Activated B cell treated with CpG ODN at 0.5 μM for 24 hours (primary cell): Measurements from ENCODE around the gene GPD1. TPM values are rescaled to one million over a fixed set of nuclear protein-coding genes. Genes with fewer than 3 reads are reported as not detected.

ENCODE experiments used
- ATAC-seq: fragments of 200-7000 bp; cut with Tn5 transposase; one replicate; pipeline ENCODE4 v1.10.0; 2021; ENCODE audit warnings: low read depth, mild to moderate bottlenecking, moderate library complexity
- CTCF ChIA-PET: fragments of 350-600 bp; sonication (Branson Sonifier 250); formaldehyde crosslinking; loops from one replicate; lab custom pipeline; 2021; ENCODE audit warnings: antibody characterized with exemption; lab: Charles Lee
- POLR2A ChIA-PET: fragments of 350-600 bp; sonication (Branson Sonifier 250); formaldehyde crosslinking; loops from one replicate; lab custom pipeline; 2021; ENCODE audit warnings: antibody characterized with exemption; lab: Charles Lee
- DNase-seq: peaks from one replicate; pipeline ENCODE4 v3.0.0; 2022
- H3K27ac Mint-ChIP-seq: one replicate; pipeline ENCODE4 v1.8.0; 2020; ENCODE audit warnings: mixed read lengths
- H3K27me3 Mint-ChIP-seq: one replicate; pipeline ENCODE4 v1.8.0; 2021; ENCODE audit warnings: mixed read lengths
- H3K36me3 Mint-ChIP-seq: one replicate; pipeline ENCODE4 v1.8.0; 2021; ENCODE audit warnings: low read depth, mixed read lengths
- H3K4me1 Mint-ChIP-seq: one replicate; pipeline ENCODE4 v1.8.0; 2021; ENCODE audit warnings: mixed read lengths
- H3K4me3 Mint-ChIP-seq: one replicate; pipeline ENCODE4 v1.8.0; 2020; ENCODE audit warnings: mild to moderate bottlenecking, mixed read lengths
- H3K9me3 Mint-ChIP-seq: one replicate; pipeline ENCODE4 v1.8.0; 2020; ENCODE audit warnings: mixed read lengths
- intact Hi-C: fragments of 100-400 bp; cut with micrococcal nuclease; formaldehyde crosslinking; loops from one replicate; pipeline ENCODE4 v1.15.1; 2024
- total RNA-seq: library from RNA; stranded (reverse); gene quantifications from 2 replicates; pipeline ENCODE4 v1.2.3, GENCODE V29; 2022
- TF ChIP-seq, protein P1 (sequence below): fragments of 200-600 bp; IDR thresholded peaks from one replicate; pipeline ENCODE4 v1.8.0; 2022; ENCODE audit warnings: antibody characterized with exemption, mild to moderate bottlenecking

Gene GPD1
- total RNA-seq, 1 donor from 2014 or later = 0.60 TPM

DNA sequence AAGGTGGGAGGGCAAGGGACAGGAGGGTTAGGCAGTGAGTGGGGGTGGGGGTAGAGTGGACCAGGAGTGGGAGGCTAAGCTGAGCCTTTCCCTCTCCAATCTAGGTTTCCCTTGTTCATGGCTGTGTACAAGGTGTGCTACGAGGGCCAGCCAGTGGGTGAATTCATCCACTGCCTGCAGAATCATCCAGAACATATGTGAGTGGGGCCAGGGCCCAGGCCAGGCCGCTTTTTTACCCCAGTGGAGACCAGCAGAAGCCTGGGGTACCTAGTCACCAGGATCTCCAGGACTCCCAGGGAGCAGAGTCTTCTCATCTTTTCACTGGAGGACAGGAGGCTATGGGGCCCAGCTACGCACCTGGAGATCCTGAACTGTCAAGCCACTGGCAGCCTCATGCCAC, 5.5 kb downstream of the GPD1 start:
- peak overlapping the region; percentile 95 for H3K27ac Mint-ChIP-seq
- intact Hi-C loops = no loop called here
- no peaks in the 10 kb centered on the region for H3K27me3 Mint-ChIP-seq
- no peak overlapping the region for H3K4me3 Mint-ChIP-seq
- POLR2A ChIA-PET = interaction anchor here (0.6 to 8.0 kb wide), 5 partner anchors 12 to 281 kb away, joined by 4 to 262 read pairs (median 5); partner anchors contain the start of genes CERS5, NCKAP5L and SMARCD1
- CTCF ChIA-PET = interaction anchor here (1.5 to 4.2 kb wide), 5 partner anchors 20 to 24 kb away, joined by 7 to 48 read pairs (median 25); partner anchors contain the start of gene SMARCD1
- H3K36me3 Mint-ChIP-seq = peaks cover 16% of the 10 kb centered on the region
- TF ChIP-seq, protein P1, sequence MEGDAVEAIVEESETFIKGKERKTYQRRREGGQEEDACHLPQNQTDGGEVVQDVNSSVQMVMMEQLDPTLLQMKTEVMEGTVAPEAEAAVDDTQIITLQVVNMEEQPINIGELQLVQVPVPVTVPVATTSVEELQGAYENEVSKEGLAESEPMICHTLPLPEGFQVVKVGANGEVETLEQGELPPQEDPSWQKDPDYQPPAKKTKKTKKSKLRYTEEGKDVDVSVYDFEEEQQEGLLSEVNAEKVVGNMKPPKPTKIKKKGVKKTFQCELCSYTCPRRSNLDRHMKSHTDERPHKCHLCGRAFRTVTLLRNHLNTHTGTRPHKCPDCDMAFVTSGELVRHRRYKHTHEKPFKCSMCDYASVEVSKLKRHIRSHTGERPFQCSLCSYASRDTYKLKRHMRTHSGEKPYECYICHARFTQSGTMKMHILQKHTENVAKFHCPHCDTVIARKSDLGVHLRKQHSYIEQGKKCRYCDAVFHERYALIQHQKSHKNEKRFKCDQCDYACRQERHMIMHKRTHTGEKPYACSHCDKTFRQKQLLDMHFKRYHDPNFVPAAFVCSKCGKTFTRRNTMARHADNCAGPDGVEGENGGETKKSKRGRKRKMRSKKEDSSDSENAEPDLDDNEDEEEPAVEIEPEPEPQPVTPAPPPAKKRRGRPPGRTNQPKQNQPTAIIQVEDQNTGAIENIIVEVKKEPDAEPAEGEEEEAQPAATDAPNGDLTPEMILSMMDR = no peak
- H3K4me1 Mint-ChIP-seq = peaks cover 53% of the 10 kb centered on the region
- ATAC-seq (no peak), DNase-seq (no peak)
- H3K9me3 Mint-ChIP-seq = no peaks in the 10 kb centered on the region

DNA sequence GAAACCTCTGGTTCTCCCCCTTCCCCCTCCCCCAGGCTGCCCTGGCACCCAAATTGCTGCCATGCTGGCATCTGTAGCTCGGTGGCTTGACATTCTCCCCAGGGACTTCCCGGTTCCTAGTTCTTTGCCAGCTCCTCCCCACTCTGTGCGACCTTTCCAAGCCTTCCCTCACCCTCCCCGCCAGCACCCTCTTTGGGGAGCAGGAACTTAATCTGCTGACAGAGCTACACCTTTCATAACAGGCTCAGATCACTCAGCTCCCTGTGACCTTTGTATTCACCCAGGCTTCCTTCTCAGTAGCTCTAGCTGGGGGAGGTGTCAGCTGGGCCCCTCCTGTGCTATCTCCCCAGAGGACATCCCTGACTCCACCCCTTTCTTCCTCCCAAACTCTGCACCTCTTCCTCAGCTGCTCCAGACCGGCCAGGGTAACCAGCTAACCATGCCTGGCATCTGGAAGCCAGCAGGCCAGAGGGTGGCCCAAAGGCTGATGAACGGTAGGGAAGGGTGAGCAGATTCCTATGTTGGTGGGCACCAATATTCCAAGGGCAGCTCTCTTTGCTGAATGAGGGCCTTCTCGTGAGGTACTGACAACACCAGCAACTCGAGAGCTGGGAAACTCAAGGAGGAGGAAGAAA, 6.4 kb downstream of the GPD1 start:
- peaks cover 55% of the 10 kb centered on the region for H3K4me1 Mint-ChIP-seq
- ChIA-PET CTCF (interaction anchor here (0.8 to 4.2 kb wide), 12 partner anchors 19 to 84 kb away, joined by 3 to 48 read pairs (median 14); partner anchors contain the start of genes CERS5, RACGAP1 and SMARCD1), POLR2A (interaction anchor here (0.6 to 8.0 kb wide), 18 partner anchors 9 to 1960 kb away, joined by 3 to 262 read pairs (median 5); partner anchors contain the start of genes ATF1, ATG101, BCDIN3D and CERS5)
- no peaks in the 10 kb centered on the region for H3K27me3 Mint-ChIP-seq
- ATAC-seq = no peak
- no peaks in the 10 kb centered on the region for H3K9me3 Mint-ChIP-seq
- H3K4me3 Mint-ChIP-seq = peak overlapping the region; percentile 97
- TF ChIP-seq, protein P1 = no peak
- DNase-seq = peak; percentile 32
- H3K36me3 Mint-ChIP-seq = peaks cover 18% of the 10 kb centered on the region
- peak overlapping the region; percentile 95 for H3K27ac Mint-ChIP-seq
- intact Hi-C loops = loop anchor here (2.0 to 5.0 kb wide), 5 partner anchors 65 to 937 kb away; partner anchors contain the start of genes ATF1, BCDIN3D, LETMD1 and PRPF40B

DNA sequence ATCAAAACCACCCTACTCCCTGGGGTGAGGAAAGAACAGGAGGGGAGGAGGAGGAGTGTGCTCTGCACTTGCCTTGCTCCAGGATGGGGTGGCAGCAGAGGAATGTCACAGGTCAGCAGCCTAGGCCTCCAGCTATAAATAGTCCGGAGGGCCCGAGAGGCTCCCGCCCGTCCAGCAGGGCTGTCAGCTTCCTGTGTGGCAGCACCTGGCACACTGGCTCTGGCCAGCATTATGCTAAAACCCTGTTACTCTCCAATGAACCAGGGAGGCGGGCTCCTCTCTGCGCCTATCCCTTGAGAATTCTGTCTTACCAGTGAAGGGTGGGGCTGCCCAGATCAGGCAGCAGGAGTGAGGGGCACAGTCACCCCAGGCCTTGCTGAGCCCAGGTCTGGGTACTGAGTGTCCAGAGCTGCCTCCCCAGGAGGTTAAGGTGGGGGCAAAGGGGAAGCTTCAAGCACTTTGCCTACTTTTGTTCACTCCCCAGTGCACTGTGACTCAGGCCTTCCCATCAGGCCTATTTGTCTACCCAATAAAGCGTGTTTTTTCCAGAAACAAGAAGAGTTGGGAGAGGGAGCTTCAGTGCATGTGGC, 7.0 kb downstream of the GPD1 start:
- intact Hi-C loops = loop anchor here (1.0 to 5.0 kb wide), 8 partner anchors 26 to 936 kb away; partner anchors contain the start of genes ATF1, BCDIN3D, CERS5 and LETMD1
- Mint-ChIP-seq H3K36me3 (peaks cover 20% of the 10 kb centered on the region), H3K27ac (peak overlapping the region; percentile 95), H3K4me1 (peaks cover 59% of the 10 kb centered on the region), H3K9me3 (no peaks in the 10 kb centered on the region), H3K4me3 (peak overlapping the region; percentile 97), H3K27me3 (no peaks in the 10 kb centered on the region)
- TF ChIP-seq, protein P1 = no peak
- CTCF ChIA-PET = interaction anchor here (0.7 to 4.2 kb wide), 18 partner anchors 8 to 85 kb away, joined by 3 to 48 read pairs (median 9); partner anchors contain the start of genes CERS5, GPD1, RACGAP1 and SMARCD1
- POLR2A ChIA-PET = interaction anchor here (0.6 to 8.0 kb wide), 25 partner anchors 7 to 1959 kb away, joined by 3 to 262 read pairs (median 5); partner anchors contain the start of genes ATF1, ATG101, BCDIN3D and CERS5
- DNase-seq (peak; percentile 58), ATAC-seq (peak; percentile 22)

GRCh38 chr12:50111395-50111692, 7.5 kb downstream of the GPD1 start:
- ChIA-PET CTCF (interaction anchor here (0.7 to 4.2 kb wide), 18 partner anchors 8 to 86 kb away, joined by 3 to 48 read pairs (median 9); partner anchors contain the start of genes CERS5, GPD1, RACGAP1 and SMARCD1), POLR2A (interaction anchor here (0.6 to 8.0 kb wide), 29 partner anchors 8 to 1958 kb away, joined by 3 to 262 read pairs (median 5); partner anchors contain the start of genes ARF3, ATF1, ATG101 and BCDIN3D)
- ATAC-seq (no peak), DNase-seq (no peak)
- Mint-ChIP-seq H3K4me1 (peaks cover 61% of the 10 kb centered on the region), H3K9me3 (no peaks in the 10 kb centered on the region), H3K27ac (peak overlapping the region; percentile 95), H3K36me3 (peaks cover 23% of the 10 kb centered on the region), H3K4me3 (peak overlapping the region; percentile 97), H3K27me3 (no peaks in the 10 kb centered on the region)
- TF ChIP-seq, protein P1 = no peak
- intact Hi-C loops = loop anchor here (1.0 to 5.0 kb wide), 8 partner anchors 26 to 936 kb away; partner anchors contain the start of genes ATF1, BCDIN3D, CERS5 and LETMD1
